Frontal cortex (tissue), 4 donors: ENCODE measurements around the gene UBTD2. TPM values are rescaled to one million over a fixed set of nuclear protein-coding genes. Genes with fewer than 3 reads are reported as not detected.
A peak's percentile ranks its signal among the peaks of the same experiment; 100 is the strongest.
"Not testable (repeated sequence)": the region's sequence is repeated elsewhere in the genome, so short reads cannot be mapped to it uniquely, and the experiment has no call there.

ENCODE experiments used
- DNase-seq, 2 donors: peaks; one replicate each; pipeline ENCODE4 v3.0.0; 2012; ENCODE audit warnings: low spot score in 2 of 2
- FAIRE-seq: peaks from 2 replicates; lab custom pipeline; 2012; peaks lifted over from hg19 to GRCh38; lab: Jason Lieb, UNC
- total RNA-seq: library from RNA; depleted of rRNA; stranded (reverse); fragments of >200 nt; gene quantifications from one replicate; pipeline ENCODE4 v1.2.3, GENCODE V29; 2014
- donor health status: control.
- donor health status: control.
- donor health status: control.

Gene UBTD2
- total RNA-seq, 1 donor from 2014 or later = 67.3 TPM

DNA sequence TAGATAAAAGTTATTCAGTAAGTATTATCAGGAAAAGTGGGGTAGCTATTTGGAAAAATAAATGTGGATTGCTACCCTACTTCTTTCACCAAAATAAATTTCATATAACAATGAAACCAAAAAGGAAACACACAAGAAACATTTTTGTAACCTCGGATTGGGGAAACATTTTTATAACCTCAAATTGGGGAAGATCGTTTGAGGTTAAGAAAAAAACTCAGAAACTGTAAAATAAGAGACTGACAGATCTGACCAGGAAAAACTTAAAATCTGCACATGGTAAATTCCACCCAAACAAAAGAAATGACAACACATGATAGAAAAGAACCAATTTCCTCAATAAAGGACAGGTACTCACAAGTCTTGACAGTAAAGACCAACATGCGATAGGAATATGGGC lies 76.1 kb downstream of the UBTD2 start:
- FAIRE-seq = no peak
- no peak for DNase-seq

DNA sequence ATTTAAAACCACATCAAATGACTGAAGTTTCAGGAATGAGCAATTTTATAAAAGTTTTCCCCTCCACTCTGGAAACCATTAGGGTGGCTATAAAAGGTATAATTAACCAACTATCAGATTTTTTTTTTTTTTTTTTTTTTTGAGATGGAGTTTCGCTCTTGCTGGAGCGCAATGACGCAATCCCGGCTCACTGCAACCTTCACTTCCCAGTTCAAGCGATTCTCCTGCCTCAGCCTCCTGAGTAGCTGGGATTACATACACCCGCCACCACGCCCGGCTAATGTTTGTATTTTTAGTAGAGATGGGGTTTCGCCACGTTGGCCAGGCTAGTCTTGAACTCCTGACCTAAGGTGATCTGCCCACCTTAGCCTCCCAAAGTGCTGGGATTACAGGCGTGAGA lies 77.6 kb downstream of the UBTD2 start:
- DNase-seq, FAIRE-seq: not testable (repeated sequence)

DNA sequence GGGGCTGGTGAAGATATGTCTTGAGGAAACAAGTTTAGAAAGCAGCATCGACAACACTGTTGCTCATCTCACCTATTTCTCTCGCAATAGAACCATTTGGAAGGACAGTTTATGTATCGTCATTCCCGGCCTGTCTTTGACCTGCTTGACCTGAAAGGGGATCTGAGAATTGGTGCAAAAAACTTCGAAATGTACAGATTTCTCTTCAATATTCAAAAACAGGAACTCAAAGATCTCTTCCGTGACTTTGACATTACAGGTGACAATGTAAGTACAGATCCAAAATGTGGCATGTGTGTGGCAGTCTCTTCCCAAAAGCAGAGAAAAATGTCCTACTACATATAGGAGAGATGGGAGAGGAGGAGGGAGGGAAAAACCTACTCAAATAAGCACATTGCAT lies 83.1 kb downstream of the UBTD2 start:
- DNase-seq (no peak), FAIRE-seq (no peak)

DNA sequence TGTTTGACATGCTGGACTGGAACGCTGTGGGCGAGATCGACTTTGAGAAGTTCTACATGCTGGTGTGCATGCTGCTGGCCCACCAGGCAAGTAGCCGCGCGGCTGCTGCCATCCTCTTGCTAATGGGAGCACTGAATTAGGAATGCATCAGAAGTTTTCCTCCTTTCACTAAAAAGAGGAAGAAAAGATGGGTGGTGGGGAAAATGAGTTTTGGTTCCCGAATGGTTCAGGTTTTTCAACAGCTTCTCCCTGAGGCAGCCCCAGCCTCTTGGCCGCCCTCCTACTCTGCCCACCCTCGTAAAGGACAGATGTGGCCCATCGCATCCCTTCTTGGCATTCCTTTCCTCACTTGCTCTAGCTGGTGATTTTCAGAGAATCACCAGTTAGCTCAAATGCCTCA lies 84.1 kb downstream of the UBTD2 start:
- no peak for DNase-seq
- no peak for FAIRE-seq

DNA sequence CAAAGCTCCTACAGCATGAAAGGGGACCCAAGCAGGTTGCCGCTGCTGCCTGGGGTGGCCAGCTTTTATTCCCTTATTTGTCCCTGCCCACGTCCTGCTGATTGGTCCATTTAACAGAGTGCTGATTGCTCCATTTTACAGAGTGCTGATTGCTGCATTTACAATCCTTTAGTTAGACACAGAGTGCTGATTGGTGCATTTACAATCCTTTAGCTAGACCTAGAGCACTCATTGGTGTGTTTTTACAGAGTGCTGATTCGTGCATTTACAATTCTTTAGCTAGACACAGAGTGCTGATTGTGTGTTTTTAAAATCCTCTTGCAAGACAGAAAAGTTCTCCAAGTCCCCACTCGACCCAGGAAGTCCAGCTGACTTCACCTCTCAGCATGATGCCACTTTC lies 85.8 kb downstream of the UBTD2 start:
- not testable (repeated sequence) for DNase-seq, FAIRE-seq

DNA sequence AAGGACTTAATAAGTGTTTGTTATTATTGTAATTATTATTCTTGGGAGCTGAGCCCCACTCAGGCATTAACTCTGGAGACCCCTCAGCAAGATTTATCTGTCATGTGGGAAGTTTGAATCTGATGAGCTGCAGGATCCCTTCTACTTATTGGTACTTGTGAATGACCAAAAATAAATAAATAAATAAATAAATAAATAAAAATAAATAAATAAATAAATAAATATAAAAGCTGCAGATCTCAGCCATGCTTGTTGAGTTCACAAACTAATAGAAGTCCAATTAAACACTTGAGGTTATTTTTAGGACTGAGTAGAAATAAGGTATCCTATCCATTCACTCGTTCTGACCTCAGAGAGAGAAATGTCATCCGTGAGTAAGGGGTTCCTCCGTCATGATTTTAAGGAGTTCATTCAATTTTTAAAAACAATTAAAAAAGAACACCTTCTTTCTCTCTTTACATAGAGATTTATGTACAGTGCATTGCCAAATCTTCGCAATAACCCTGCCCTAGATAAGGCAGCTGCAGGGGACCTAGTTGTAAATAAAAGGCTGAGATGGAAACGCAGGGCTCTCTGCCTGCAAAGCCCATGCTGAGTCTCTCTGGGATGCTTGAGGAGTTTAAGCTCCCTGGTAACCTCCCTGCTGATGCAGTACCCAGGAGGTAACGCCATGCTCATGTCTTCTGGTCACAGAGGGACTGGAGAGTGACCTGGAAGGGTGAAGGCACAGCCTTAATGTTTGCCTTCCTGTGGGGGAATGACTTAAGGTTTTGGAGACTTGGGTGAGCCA lies 88.4 kb downstream of the UBTD2 start:
- DNase-seq (no peak), FAIRE-seq (no peak)

DNA sequence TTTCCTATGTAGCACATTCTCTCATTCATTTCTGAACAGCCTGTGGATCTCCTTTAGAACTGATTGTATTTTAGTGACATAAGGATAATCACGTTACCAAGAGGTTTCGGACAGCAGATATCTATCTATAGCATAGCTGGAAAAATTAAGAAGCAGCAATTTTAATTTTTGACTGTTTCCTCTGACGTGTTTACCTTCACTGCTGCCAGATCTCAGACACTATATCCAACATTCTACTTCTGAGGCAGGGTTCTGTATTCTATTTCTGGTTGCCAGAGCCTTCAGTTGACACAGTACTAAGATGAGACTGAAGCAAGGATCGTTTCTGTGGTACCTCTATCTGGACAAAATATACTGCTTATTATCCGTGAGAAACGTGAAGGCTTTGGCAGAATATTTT lies 89.7 kb downstream of the UBTD2 start, which contains the start of gene EFCAB9:
Gene EFCAB9, plus strand, starts transcription at position 301 of the 400 bp plus-strand sequence. Its CDS starts 1 bp downstream, at position 302.
- DNase-seq (no peak), FAIRE-seq (no peak)

DNA sequence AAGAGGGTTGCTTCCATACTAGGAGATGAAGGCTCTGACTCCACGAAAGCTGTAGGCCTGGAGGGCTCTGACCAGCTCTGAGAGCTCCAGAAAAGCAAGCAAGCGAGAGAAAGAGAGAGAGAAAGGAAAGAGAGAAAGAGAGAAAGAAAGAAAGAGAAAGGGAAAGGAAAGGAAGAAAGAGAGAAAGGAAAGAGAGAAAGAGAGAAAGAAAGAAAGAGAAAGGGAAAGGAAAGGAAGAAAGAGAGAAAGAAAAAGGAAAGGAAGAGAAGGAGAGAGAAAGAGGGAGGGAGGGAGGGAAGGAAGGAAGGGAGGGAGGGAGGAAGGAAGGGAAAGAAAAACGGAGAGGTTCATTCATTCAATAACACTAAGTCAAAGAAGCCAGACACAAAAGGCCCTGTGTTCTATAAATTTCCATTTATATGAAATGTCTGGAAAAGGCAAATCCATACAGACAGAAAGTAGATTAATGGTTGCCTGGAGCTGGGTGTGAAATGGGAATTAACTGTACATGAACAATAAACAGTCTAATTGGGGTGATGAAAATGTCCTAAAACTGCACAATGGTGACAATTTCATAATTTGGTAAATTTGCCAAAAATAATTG lies 93.8 kb downstream of the UBTD2 start:
- DNase-seq = no peak
- no peak for FAIRE-seq

DNA sequence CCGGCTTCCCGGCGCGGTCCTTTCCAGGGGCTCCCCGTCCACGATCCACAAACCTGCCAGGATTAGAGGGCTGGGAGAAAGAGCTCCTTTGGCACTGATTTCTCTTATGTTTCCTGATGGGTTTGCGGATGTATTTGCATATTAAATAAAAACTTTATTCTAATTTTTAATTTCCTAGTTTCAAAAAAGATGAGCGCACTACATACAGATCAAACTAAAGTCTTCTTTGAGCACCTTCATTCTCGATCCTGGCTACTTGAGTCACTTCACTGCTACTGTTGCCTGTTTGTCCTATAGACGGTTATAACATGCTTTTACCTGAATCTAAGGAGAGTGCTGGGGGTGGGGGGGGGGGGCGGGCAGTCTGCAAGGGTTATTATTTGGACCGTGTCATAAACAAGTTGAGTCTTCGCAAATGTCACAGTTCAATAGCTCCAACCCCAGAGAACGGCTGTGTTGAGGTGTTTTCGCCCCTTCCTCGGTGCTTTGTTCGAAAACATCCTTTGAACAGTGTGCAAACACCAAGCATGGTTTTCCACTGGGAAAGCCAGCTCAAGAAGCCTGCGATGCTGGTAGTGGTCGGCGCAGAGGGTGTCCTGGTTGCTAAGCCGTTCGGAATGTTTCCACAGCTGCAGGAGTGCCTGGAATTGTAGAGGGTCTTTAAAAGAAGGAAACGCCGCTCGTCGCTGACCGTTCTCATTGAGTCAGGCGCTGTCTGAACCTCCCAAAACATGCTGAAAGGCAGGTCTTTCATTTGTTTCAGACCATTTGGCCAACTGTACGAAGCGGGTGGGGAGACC lies 94.5 kb downstream of the UBTD2 start:
- DNase-seq (no peak), FAIRE-seq (no peak)

DNA sequence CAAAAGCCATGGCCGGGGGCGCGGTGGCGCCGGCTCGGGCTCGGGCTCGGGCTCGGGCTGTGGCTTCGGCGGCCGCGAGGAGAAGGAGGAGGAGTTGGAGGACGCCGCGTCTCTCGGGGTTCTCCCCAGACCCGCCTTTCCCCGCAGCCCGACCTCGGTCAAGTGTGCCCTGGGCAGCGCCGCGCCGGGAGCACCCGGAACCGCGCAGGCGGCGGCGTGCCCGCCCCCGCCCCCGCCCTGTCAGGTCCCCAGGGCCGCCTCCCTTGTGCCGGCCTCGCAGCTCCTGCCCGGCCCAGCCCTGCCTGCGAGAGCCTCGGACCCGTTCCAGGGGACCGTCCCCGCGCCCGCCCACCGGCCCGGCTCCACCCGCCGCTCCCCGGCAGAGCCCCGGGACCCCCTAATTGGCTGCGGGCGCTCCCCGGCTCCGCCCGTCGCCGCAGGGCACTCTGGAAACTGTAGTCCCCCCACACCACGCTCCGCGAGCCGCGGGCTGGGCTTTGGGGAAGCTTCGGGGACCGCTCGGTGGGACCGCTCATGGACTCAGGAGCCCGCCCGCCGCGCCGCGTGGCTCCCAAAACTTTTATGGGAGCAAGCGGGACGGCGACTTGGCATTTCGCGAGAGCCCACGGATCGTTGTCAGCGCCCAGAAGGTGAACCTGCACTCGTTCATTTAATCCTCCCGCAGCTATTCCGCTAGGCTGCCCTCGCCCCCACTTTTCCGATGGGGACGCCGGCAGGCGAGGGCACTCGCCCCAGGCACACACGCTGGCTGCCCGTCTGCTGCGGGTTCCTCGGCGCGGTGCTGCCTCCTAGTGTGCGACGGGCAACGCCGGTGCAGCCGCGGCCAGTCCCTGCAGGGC lies 95.3 kb downstream of the UBTD2 start, which contains the start of gene STK10:
Gene STK10, minus strand, starts transcription at position 192 of the 860 bp plus-strand sequence. Its CDS starts 182 bp downstream, at position 10.
- FAIRE-seq (no peak), DNase-seq (peak; percentile 95 to 96)

DNA sequence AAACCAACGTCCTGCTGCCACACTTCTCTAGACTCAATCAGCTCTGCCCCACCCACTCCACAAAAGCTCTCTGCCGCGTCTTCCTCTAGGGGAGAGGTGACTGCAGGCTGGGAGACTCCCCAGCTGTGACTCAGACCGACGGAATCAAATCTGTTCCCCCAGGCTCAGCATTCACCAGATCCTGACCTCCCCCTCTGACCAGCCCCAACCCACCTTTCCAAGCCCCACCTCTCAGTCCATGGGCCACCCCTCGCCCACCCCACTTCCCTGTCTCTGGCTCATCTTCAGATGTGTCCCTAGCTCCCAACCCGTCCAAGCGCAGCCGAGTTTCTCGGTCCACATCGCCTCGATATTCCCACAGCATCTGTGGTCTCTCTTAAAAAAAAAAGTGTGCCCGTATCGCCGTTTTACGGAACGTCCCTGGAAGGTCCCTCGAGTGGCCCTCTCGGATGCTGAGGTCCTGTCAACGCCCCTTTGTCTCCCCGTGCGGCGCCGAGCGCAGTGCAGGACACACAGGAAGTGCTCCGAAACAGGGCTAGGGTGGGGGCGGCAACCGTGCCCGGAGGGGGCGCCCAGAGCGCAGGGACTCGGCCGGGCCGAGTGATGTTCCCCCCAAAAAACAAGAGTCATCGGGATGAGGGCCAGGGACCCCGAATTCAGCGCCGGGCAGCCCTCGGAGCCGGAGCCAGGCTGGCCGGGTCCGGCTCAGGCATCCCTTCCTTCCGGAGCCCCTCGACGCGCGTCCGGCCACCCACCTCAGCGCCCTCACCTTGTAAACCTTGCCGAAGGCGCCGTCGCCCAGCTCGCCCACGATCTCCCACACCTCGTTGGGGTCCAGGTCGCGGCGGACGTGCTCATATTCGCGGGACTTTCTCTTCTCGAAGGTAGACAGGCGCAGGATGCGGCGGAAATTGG lies 96.2 kb downstream of the UBTD2 start:
- DNase-seq (peak in 1 of 2 donors; percentile 44), FAIRE-seq (no peak)

DNA sequence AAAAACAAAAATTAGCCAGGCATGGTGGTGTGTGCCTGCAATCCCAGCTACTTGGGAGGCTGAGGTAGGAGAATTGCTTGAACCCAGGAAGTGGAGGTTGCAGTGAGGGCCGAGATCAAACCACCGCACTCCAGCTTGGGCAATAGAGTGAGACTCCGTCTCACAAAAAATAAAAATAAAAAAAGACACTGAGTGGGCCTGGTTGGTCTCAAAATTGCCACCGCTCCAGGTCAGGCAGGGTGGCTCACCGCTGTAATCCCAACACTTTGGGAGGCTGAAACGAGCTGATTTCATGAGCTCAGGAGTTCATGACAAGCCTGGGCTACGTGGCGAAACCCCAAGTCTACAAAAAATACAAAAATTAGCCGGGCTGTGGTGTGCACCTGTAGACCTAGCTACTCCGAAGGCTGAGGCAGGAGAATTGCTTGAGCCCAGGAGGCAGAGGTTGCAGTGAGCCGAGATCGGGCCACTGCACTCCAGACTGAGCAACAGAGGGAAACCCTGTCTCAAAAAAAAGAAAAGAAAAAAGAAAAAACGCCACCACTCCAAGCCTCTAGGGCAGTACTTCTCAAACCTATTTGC lies 97.4 kb downstream of the UBTD2 start:
- no peak for DNase-seq
- no peak for FAIRE-seq

DNA sequence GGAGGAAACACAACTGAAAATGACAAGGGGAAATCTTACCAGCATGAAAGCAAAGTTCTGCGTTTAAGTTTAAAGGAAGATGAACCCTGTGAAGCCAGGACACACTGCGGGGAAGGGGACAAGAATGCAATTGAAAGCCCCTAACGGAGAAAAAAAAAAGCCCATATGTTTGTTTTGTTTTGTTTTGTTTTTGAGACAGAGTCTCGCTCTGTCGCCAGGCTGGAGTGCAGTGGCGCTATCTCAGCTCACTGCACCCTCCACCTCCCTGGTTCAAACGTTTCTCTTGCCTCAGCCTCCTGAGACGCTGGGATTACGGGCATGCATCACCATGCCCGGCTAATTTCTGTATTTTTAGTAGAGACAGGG lies 98.5 kb downstream of the UBTD2 start:
- DNase-seq (no peak), FAIRE-seq (no peak)

DNA sequence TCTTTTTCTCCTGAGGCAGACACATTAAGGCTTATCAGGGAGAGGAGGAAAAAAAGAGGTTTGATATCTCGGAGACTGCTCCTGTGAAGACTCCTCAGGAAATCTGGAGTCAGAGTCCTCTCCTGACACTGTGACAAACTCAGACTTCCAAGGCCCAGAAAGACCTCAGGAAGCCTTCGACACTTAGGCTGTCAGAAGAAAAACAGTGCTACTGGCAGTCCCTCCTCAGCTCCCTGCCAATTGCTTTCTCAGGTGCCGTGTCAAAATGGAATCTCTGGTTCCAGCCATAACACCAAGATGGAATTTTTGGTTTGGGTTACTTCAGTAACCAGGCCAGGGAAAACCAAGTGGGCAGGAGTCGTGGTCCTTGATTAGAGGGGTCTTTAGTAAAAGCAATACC lies 99.7 kb downstream of the UBTD2 start:
- no peak for FAIRE-seq
- no peak for DNase-seq

DNA sequence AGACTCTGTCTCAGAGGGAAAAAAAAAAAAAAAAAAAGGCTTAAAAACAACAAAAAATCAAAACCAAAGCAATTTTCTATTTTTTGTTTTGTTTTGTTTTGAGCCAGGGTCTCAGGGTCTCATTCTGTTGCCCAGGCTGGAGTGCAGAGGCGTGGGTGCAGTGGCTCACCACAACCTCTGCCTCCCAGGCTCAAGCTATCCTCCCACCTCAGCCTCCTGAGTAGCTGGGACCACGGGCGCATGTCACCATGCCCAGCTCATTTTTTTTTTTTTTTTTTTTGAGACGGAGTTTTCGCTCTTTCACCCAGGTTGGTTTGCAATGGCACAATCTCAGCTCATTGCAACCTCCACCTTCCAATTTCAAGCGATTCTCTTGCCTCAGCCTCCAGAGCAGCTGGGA lies 101.3 kb downstream of the UBTD2 start:
- DNase-seq (no peak), FAIRE-seq (no peak)

DNA sequence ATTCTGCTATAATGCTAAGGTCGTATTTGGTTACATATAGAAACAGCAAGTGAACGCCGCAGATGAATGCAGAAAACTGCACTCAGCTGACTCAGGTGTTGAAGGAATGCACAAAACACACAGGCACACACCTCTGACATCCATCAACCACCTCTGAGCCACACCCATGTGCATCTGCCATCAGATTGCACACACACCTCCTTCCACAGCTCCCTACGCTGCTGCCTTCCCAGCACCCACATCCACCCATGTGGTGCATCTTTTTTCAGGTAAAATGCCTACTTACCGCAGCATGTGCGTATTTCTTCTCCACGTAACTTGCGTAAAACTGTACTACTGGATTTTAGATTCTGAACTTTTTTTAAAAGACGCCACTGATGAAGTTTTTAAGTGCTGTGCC lies 102.6 kb downstream of the UBTD2 start:
- no peak for FAIRE-seq
- DNase-seq = no peak

DNA sequence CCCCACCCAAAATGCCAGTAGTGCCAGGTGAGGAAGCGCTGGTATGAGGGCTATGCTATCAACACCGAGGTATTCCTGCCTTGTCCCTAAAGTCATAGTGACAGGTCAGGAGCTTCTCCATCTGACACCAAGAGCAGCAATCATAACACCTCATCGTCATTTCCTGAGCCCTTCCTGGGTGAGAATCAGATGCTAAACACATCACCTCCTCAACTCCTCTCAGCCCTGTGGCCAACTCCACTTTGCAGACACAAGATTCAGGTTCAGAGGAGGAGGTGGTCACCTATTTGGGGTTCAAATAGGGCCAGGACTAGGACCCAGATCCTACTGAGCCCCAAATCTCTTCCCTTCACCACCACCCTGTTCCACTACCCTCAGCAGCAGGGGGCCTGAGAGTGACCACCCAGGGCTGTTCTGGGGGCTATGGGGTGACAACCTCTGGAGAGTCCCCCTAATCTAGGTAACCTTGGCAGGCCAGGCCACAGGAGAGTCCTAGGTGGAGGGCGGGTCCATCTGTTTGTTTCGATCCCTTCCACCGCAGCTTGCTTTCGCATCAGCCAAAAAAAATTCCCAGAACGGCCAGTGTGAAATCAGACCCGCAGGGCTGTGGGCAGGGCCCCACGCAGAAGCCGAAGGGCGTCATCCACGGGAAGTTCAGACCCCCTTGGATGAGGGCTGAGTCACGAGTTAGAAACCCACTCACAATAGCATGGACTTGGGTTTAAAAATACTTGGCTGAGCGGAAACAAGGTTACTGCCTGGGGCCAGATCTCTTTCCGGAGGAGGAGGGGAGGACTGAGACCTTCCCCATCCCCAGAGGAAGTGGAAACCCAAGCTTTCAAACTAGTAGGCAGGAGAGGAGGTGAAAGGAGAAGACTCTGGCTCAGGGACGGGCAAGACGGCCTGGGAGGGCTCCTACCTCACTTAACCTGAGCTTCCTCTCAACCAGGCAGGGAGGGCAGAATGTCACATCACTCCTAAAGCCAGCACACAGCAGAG lies 104.3 kb downstream of the UBTD2 start:
- no peak for DNase-seq
- FAIRE-seq = no peak
